ENCODE measurements around the gene NOL3. TPM values are rescaled to one million over a fixed set of nuclear protein-coding genes. Genes with fewer than 3 reads are reported as not detected.

Gene NOL3
- total and polyA plus RNA-seq, 2 of the 13 experiments (the other 11 are each of a cell fraction or from before 2014, with no cell fraction given) = 5.7 to 20.5 TPM

DNA sequence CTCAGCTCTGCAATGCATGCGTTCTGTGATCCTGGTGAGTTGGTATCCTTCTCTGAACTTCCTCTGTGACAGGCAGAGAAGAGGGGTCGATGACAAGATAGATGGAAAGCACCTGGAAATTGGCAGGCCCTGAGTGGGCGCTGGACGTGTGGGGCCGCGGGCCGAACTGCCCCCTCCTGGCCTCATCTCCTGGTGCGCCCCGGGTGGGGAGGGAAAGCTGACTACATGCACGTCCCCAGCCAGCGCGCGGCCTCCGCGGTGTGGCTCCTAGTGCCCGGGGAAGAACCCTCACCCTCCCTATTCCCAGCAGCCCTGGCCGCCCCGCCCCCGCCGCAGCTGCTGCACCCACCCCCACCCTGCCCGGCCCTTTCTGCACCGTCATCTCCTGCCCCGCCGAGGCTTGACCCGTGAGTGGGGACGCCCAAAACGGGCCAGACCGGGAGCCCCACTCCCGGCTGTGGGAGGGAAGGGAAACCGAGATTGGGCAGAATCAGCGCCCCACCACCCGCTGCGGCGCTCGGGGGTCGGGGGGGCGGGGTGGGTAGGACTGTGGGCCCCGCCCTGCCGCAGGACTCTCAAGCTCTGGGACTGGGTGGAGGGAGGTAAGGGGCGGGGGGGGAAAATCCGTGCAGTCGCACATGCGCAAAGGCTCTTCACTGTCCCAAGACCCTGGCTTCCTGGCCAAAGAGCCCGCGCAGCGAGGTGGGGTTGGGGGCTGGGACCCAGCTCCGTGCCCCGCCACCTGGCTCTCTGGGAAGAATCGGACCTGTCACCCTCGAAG is at the start of gene NOL3 (continued):
- TF ChIP-seq, protein P1, sequence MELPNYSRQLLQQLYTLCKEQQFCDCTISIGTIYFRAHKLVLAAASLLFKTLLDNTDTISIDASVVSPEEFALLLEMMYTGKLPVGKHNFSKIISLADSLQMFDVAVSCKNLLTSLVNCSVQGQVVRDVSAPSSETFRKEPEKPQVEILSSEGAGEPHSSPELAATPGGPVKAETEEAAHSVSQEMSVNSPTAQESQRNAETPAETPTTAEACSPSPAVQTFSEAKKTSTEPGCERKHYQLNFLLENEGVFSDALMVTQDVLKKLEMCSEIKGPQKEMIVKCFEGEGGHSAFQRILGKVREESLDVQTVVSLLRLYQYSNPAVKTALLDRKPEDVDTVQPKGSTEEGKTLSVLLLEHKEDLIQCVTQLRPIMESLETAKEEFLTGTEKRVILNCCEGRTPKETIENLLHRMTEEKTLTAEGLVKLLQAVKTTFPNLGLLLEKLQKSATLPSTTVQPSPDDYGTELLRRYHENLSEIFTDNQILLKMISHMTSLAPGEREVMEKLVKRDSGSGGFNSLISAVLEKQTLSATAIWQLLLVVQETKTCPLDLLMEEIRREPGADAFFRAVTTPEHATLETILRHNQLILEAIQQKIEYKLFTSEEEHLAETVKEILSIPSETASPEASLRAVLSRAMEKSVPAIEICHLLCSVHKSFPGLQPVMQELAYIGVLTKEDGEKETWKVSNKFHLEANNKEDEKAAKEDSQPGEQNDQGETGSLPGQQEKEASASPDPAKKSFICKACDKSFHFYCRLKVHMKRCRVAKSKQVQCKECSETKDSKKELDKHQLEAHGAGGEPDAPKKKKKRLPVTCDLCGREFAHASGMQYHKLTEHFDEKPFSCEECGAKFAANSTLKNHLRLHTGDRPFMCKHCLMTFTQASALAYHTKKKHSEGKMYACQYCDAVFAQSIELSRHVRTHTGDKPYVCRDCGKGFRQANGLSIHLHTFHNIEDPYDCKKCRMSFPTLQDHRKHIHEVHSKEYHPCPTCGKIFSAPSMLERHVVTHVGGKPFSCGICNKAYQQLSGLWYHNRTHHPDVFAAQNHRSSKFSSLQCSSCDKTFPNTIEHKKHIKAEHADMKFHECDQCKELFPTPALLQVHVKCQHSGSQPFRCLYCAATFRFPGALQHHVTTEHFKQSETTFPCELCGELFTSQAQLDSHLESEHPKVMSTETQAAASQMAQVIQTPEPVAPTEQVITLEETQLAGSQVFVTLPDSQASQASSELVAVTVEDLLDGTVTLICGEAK (IDR thresholded peaks at IDR 0.05) = no peak
- TF ChIP-seq, protein P1 (CRISPR knock-in tag; IDR thresholded peaks at IDR 0.05) = no peak
- TF ChIP-seq ZNF549 (CRISPR knock-in tag; IDR thresholded peaks at IDR 0.05) (no peak), ZNF816 (CRISPR knock-in tag; IDR thresholded peaks at IDR 0.05; ENCODE audit: borderline replicate concordance) (0 out of 2 replicates have a peak, but pooled peaks have one; percentile 41), ZNF7 (CRISPR knock-in tag; IDR thresholded peaks at IDR 0.05) (no peak), SSRP1 (CRISPR knock-in tag; IDR thresholded peaks at IDR 0.05) (no peak), FOXO1 (CRISPR knock-in tag; IDR thresholded peaks at IDR 0.05) (peak; percentile 67; the same call in 1 of the 2 replicates), CAMTA2 (CRISPR knock-in tag; IDR thresholded peaks at IDR 0.05; ENCODE audit: borderline replicate concordance) (no peak), NR2F1 (CRISPR knock-in tag; IDR thresholded peaks at IDR 0.05) (no peak), KLF15 (CRISPR knock-in tag; IDR thresholded peaks at IDR 0.05; ENCODE audit: borderline replicate concordance) (0 out of 2 replicates have a peak, but pooled peaks have one; percentile 15), ZNF782 (CRISPR knock-in tag; IDR thresholded peaks at IDR 0.05; ENCODE audit: borderline replicate concordance) (no peak; the same call in 1 of the 2 replicates), CHCHD3 (CRISPR knock-in tag; IDR thresholded peaks at IDR 0.05) (0 out of 2 replicates have a peak, but pooled peaks have one; percentile 24)
- TF ChIP-seq, protein P2, sequence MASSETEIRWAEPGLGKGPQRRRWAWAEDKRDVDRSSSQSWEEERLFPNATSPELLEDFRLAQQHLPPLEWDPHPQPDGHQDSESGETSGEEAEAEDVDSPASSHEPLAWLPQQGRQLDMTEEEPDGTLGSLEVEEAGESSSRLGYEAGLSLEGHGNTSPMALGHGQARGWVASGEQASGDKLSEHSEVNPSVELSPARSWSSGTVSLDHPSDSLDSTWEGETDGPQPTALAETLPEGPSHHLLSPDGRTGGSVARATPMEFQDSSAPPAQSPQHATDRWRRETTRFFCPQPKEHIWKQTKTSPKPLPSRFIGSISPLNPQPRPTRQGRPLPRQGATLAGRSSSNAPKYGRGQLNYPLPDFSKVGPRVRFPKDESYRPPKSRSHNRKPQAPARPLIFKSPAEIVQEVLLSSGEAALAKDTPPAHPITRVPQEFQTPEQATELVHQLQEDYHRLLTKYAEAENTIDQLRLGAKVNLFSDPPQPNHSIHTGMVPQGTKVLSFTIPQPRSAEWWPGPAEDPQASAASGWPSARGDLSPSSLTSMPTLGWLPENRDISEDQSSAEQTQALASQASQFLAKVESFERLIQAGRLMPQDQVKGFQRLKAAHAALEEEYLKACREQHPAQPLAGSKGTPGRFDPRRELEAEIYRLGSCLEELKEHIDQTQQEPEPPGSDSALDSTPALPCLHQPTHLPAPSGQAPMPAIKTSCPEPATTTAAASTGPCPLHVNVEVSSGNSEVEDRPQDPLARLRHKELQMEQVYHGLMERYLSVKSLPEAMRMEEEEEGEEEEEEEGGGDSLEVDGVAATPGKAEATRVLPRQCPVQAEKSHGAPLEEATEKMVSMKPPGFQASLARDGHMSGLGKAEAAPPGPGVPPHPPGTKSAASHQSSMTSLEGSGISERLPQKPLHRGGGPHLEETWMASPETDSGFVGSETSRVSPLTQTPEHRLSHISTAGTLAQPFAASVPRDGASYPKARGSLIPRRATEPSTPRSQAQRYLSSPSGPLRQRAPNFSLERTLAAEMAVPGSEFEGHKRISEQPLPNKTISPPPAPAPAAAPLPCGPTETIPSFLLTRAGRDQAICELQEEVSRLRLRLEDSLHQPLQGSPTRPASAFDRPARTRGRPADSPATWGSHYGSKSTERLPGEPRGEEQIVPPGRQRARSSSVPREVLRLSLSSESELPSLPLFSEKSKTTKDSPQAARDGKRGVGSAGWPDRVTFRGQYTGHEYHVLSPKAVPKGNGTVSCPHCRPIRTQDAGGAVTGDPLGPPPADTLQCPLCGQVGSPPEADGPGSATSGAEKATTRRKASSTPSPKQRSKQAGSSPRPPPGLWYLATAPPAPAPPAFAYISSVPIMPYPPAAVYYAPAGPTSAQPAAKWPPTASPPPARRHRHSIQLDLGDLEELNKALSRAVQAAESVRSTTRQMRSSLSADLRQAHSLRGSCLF (CRISPR knock-in tag; IDR thresholded peaks at IDR 0.05; ENCODE audit: borderline replicate concordance) = no peak
- TF ChIP-seq, protein P3, sequence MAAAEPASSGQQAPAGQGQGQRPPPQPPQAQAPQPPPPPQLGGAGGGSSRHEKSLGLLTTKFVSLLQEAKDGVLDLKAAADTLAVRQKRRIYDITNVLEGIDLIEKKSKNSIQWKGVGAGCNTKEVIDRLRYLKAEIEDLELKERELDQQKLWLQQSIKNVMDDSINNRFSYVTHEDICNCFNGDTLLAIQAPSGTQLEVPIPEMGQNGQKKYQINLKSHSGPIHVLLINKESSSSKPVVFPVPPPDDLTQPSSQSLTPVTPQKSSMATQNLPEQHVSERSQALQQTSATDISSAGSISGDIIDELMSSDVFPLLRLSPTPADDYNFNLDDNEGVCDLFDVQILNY (CRISPR knock-in tag; conservative IDR thresholded peaks at IDR 0.05) = no peak
